Ramos (cell line): ENCODE measurements around the gene KIN.
"Not testable (repeated sequence)": the region's sequence is repeated elsewhere in the genome, so short reads cannot be mapped to it uniquely, and the experiment has no call there.

Experiments
- in situ Hi-C: fragments of 300-500 bp; cut with MboI; formaldehyde crosslinking; loops from one replicate; pipeline ENCODE4 v1.14.3; 2022; ENCODE audit warnings: low sequenced_read_pairs; ENCODE audit not compliant: unreplicated experiment

The KIN gene

GRCh38 chr10:7744307-7744706 lies 43.5 kb downstream of the KIN start:
- in situ Hi-C loops: no loop called here

- in situ Hi-C loops: no loop called here
Observed at GRCh38 chr10:7738536-7739407, 49.0 kb downstream of the KIN start.

- in situ Hi-C loops: no loop called here
Observed at GRCh38 chr10:7734821-7735220, 53.0 kb downstream of the KIN start.

- in situ Hi-C loops: no loop called here
Observed at GRCh38 chr10:7722927-7723529, 64.8 kb downstream of the KIN start.

- in situ Hi-C loops: no loop called here
Observed at GRCh38 chr10:7720478-7720877, 67.3 kb downstream of the KIN start.

GRCh38 chr10:7718685-7719084 lies 69.1 kb downstream of the KIN start:
- in situ Hi-C loops: no loop called here

- in situ Hi-C loops: no loop called here
Observed at GRCh38 chr10:7717767-7718166, 70.0 kb downstream of the KIN start.

GRCh38 chr10:7715515-7715914 lies 72.3 kb downstream of the KIN start:
- in situ Hi-C loops: no loop called here

- in situ Hi-C loops: not testable (repeated sequence)
Observed at GRCh38 chr10:7711075-7711474, 76.7 kb downstream of the KIN start.

GRCh38 chr10:7710446-7710845 lies 77.3 kb downstream of the KIN start:
- in situ Hi-C loops: no loop called here

- in situ Hi-C loops: no loop called here
Observed at GRCh38 chr10:7708832-7709231, 79.0 kb downstream of the KIN start.

GRCh38 chr10:7707858-7708622 lies 79.8 kb downstream of the KIN start:
- in situ Hi-C loops: no loop called here

- in situ Hi-C loops: no loop called here
Observed at GRCh38 chr10:7707102-7707501, 80.7 kb downstream of the KIN start.

GRCh38 chr10:7706534-7707073 lies 81.2 kb downstream of the KIN start:
- in situ Hi-C loops: no loop called here

- in situ Hi-C loops: no loop called here
Observed at GRCh38 chr10:7705341-7705740, 82.5 kb downstream of the KIN start.

GRCh38 chr10:7704071-7705016 lies 83.4 kb downstream of the KIN start:
- in situ Hi-C loops: no loop called here

GRCh38 chr10:7703140-7703539 lies 84.7 kb downstream of the KIN start, which contains the start of gene ITIH2:
ITIH2 (plus strand) TSS chr10:7703316; CDS start chr10:7703435, 119 bp downstream.
- in situ Hi-C loops: no loop called here

GRCh38 chr10:7702288-7702812 lies 85.4 kb downstream of the KIN start:
- in situ Hi-C loops: no loop called here

- in situ Hi-C loops: no loop called here
Observed at GRCh38 chr10:7701158-7701742, 86.5 kb downstream of the KIN start.
